ENCODE results near the gene SLFN12L.

GRCh38 chr17:35491417-35491816 lies 46.1 kb downstream of the SLFN12L start:
- TF ChIP-seq CTCF (IDR thresholded peaks at IDR 0.05) (no peak), EZH2 (IDR thresholded peaks at IDR 0.05; ENCODE audit: borderline replicate concordance, insufficient read depth, low read depth, low read length, poor library complexity, severe bottlenecking) (no peak)

Data from B cell (primary cell).